GM18951 (cell line): ENCODE data around the gene OSBPL8.
"Not testable (repeated sequence)": the region's sequence is repeated elsewhere in the genome, so short reads cannot be mapped to it uniquely, and the experiment has no call there.

Experiments
- POLR2A ChIP-seq: IDR thresholded peaks from 4 replicates; pipeline ENCODE4 v1.6.1; 2011; ENCODE audit warnings: mild to moderate bottlenecking; ENCODE audit not compliant: insufficient read length, insufficient read depth; ENCODE audit errors: extremely low read depth
- in situ Hi-C: fragments of 300-500 bp; cut with MboI; formaldehyde crosslinking; loops from one replicate; pipeline ENCODE4 v1.12.0; 2022; ENCODE audit warnings: low sequenced_read_pairs, mixed read lengths, inconsistent platforms; ENCODE audit not compliant: unreplicated experiment

The OSBPL8 gene

GRCh38 chr12:76529226-76529918, 30.2 kb downstream of the OSBPL8 start:
- TF ChIP-seq POLR2A = no peak
- in situ Hi-C loops = no loop called here

GRCh38 chr12:76523408-76523807, 36.2 kb downstream of the OSBPL8 start:
- TF ChIP-seq POLR2A = no peak
- in situ Hi-C loops = no loop called here

GRCh38 chr12:76520348-76520747, 39.2 kb downstream of the OSBPL8 start:
- in situ Hi-C loops = no loop called here
- no peak for TF ChIP-seq POLR2A

- in situ Hi-C loops = no loop called here
- no peak for TF ChIP-seq POLR2A
Observed at GRCh38 chr12:76519538-76519937, 40.0 kb downstream of the OSBPL8 start.

GRCh38 chr12:76518699-76519098, 40.9 kb downstream of the OSBPL8 start:
- in situ Hi-C loops = no loop called here
- TF ChIP-seq POLR2A = no peak

GRCh38 chr12:76515271-76515670, 44.3 kb downstream of the OSBPL8 start:
- in situ Hi-C loops = no loop called here
- TF ChIP-seq POLR2A = no peak

GRCh38 chr12:76511116-76511716, 48.4 kb downstream of the OSBPL8 start:
- in situ Hi-C loops = not testable (repeated sequence)

- in situ Hi-C loops = no loop called here
- TF ChIP-seq POLR2A = no peak
Observed at GRCh38 chr12:76508128-76508980, 51.2 kb downstream of the OSBPL8 start.

- in situ Hi-C loops = no loop called here
- TF ChIP-seq POLR2A = no peak
Observed at GRCh38 chr12:76506149-76506548, 53.4 kb downstream of the OSBPL8 start.

GRCh38 chr12:76505050-76505449, 54.5 kb downstream of the OSBPL8 start:
- TF ChIP-seq POLR2A = no peak
- in situ Hi-C loops = no loop called here

- no peak for TF ChIP-seq POLR2A
- in situ Hi-C loops = no loop called here
Observed at GRCh38 chr12:76504606-76505005, 55.0 kb downstream of the OSBPL8 start.

GRCh38 chr12:76503957-76504356, 55.6 kb downstream of the OSBPL8 start:
- no peak for TF ChIP-seq POLR2A
- in situ Hi-C loops = no loop called here

GRCh38 chr12:76501390-76501789, 58.2 kb downstream of the OSBPL8 start:
- in situ Hi-C loops = no loop called here
- TF ChIP-seq POLR2A = no peak

GRCh38 chr12:76499136-76499535, 60.4 kb downstream of the OSBPL8 start:
- in situ Hi-C loops = not testable (repeated sequence)
